DMS153 treated with DMSO at 0.1 percent for 48 hours (cell line): Measurements from ENCODE around the gene HSPA4.

Experiments
- DNase-seq: peaks from one replicate; lab custom pipeline; 2025; ENCODE audit not compliant: unreplicated experiment; lab: John Stamatoyannopoulos, UW

The HSPA4 gene

DNA sequence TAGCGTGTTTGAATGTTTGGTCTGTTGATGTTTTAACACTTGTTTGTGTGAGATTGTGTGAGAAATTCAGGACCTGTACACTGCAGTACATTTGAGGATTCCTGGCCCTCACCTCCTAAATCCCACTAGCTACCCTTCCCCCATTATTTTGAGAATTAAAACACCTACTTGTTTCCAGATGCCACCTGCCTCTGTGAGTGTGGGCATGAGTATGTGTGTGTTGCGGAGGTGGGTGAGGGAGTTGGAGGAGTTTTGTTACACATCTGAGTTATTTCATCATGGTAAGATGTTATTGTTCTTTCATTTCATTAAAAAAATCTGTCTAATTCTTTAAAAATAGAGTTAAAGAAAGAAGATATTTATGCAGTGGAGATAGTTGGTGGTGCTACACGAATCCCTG is 36.3 kb downstream of the HSPA4 start:
- no peak for DNase-seq

DNA sequence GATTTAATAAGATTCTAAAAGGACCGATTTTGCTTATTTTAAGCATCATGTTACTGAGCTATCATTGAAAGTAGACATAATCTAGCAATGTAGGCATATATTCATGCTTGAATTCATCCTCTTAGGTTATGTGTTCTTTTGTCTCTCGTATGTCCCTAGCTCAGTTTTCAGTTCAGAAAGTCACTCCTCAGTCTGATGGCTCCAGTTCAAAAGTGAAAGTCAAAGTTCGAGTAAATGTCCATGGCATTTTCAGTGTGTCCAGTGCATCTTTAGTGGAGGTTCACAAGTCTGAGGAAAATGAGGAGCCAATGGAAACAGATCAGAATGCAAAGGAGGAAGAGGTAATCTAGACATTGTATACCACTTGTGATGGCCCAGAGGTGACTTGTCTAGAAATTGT is 39.2 kb downstream of the HSPA4 start:
- DNase-seq: no peak

DNA sequence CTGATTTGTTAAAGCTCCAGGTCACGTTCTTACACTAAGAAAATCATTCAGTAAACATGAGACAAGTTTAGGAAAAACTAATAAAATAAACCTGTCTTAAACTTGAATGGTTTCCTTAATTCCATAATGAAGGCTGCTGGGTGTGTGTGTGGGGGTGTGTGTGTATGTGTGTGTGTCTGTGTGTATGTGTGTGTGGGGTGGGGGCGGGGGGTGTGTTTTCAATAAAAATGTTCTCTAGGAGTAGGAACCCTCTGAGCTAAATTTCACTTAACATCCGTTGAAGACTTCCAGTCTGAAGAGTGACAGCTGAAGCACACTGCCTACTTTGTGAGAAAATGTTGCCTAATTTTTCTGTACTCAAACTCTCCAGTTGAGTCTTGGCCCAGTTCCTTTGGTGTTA is 54.5 kb downstream of the HSPA4 start:
- DNase-seq: no peak

DNA sequence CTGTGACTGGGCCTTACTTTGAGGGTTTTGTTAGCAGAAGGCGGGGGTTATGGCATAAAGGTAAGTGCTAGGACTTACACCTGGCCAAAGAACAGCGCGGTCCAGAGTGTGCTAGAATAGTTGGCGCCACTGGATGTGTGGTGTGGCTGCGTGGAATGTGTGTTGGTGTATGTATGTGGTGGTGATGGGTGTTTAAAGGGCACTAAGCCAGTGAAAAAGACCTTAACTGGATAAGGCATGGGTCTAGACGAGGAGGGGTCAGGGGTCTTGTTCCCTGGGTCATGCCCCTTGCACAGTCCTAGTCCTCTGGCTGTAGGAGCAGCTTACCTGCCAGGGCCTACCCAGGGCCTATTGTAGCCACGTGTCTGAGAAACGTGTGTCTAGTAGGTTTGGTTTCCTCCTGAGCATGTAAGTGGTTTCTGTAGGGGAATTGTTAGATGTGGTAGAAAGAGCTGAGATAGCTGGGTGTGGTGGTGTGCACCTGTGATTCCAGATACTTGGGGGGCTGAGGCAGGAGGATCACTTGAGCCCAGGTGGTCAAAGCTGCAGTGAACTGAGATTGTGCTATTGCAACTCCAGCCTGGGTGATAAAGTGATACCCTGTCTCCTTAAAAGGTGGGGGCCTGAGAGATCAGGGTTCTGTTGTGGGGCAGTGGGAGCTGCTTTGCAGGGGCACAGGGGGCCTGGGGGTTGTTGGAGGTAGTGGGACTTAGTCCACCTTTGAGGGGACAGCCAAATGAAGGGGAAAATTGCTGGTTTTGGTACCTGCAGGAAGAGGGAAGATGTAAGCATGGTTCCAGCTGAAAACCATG is 55.2 kb downstream of the HSPA4 start:
- no peak for DNase-seq

DNA sequence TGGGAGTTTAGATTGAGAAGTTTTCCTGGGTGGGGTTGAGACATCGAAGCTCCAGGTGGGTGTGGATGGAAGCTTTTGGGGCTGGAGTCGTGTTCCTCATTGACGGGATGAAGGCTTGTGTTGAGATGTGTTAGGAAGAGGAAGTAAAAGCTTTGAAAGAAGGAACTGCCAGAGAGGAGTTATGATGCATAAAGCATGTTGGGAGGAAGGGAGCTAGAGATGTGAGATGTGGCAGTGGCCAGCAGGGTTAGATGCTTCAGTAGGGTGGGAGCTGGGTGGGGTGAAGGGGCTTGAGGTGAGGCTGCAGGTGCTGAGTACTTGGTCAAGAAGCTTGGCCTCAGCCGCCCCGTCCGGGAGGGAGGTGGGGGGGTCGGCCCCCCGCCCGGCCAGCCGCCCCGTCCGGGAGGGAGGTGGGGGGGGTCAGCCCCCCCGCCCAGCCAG is 56.7 kb downstream of the HSPA4 start:
- DNase-seq: no peak

DNA sequence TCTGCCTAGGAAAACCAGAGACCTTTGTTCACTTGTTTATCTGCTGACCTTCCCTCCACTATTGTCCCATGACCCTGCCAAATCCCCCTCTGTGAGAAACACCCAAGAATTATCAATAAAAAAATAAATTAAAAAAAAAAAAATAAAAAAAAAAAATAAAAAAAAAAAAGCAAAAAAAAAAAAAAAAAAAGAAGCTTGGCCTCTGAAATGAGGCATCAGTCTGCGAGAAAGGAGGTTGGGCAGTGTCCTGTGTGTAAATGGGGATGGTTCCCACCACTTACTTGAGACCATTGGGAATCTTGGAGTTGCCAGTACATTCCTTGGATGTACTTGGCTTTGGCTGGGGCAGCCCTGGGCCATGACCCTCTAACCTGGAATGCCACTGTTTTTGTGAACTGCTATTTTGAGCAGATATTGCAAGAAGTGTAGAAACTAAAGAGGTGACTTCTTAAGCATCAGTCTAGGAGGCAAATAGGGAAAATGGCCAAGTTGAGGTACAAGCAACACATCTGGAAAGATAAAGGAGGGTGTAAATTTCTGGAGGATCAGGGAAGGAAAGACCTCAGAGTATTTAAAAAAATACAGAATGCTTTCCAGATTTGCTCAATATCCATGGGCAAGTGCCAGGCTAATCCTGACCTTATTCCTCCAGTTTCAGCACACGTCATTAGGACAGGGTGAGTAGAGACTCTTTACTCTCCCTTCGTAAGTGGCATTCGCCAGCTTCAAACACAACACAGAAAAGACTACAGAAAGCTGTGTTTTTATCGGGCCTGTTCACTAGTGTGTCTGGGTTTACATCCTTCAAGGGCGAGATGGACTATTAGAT is 58.1 kb downstream of the HSPA4 start:
- no peak for DNase-seq

DNA sequence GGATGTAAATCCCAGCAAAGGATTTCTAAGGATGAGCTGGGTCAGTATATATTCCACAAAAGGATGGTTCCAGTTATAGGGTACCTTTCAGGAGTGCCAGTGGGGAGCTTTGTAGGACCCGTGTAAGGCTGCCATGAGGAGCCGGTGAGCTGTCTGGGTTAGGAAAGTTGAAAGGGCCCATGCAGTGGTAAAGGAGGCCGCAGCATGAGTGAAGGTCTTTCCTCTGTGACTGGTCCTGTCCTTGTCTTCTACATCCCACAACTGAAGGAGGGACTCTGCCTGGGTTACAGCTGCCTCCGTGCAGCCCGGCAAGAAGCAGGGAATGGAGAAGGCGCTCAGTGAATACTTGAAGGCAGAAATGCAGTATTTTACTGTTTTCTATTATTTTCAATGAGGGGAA is 58.9 kb downstream of the HSPA4 start:
- DNase-seq: no peak

DNA sequence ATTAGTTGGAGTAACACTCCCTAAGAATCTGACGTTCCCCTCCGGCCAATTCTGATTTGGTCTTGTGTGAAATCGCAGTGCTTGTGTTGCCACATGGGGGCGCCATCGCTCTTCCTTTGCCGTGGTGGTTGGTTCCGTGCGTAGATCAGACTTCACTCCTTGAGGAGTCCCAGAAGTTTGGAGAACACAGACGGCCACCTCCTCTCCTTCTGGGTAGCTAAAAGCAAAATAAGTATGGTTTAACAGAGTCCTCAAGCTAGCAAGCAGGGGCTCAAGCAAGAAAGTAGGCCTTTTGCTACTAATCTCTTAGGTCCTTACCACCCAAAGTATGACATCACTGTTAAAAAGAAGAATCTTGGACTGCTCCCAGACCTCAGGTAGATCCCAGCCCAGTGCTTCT is 59.5 kb downstream of the HSPA4 start:
- DNase-seq: no peak

DNA sequence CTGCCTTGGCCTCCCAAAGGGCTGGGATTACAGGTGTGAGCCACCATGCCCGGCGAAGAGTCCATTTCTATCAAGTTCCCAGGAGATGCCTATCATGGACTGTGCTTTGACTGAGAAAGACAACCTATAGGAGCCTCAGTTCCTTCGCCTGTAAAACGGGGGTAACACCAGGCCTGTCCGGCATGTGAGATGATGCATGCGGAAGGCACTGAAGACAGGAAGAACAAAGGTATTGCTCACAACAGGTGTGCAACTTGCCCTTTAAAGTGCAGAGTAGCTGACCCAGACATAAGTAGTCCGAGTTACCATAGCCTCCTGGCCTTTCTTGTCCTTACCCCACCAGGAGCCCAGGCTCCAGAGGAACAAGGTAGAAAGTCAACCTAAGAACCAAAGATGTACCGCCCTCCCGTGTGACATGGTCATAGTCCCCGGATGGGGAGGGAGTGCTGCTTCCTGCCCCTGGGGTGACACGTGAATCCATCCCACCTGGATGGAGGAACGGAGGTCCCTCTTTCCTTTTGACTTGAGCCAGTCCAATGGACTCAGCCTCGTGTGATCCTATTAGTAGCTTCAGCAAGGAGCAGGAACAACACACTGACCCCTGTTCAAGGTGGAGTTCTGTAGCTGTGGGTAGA is 60.3 kb downstream of the HSPA4 start:
- no peak for DNase-seq

DNA sequence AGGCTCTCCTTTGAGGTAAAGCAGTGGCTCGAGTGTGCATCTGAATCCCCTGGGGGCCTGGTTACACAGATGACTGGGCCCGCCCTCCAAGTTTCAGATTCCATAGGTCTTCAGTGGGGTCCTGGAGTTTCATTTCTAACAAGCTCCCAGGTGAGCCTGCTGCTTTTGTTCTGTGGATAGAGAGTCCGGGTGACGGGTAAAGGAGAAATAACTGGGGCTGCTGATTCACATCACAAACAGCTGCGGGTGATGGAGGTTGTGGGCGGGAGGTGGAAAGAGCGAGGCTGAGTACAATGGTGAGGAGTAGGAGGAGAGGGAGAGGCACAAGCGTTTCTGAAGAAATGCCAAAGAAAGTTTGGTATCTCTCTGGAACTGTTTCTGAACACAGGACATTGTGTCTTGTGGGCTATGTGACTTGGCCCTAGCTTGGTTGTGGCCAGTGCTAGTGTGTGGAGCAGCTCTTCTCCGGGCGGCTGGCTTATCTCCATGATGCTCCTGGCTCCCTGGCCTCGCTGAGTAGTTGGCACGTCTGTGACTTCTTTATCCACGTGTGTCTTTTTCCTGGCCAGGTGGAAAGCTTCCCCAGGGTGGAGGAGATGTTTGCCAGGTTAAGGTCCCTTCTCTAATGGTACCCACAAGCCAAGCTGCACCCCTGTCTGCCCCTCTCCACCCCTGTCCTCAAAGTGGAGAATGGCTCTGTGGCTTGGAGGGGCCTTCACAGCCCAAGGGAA is 61.7 kb downstream of the HSPA4 start:
- DNase-seq: no peak

DNA sequence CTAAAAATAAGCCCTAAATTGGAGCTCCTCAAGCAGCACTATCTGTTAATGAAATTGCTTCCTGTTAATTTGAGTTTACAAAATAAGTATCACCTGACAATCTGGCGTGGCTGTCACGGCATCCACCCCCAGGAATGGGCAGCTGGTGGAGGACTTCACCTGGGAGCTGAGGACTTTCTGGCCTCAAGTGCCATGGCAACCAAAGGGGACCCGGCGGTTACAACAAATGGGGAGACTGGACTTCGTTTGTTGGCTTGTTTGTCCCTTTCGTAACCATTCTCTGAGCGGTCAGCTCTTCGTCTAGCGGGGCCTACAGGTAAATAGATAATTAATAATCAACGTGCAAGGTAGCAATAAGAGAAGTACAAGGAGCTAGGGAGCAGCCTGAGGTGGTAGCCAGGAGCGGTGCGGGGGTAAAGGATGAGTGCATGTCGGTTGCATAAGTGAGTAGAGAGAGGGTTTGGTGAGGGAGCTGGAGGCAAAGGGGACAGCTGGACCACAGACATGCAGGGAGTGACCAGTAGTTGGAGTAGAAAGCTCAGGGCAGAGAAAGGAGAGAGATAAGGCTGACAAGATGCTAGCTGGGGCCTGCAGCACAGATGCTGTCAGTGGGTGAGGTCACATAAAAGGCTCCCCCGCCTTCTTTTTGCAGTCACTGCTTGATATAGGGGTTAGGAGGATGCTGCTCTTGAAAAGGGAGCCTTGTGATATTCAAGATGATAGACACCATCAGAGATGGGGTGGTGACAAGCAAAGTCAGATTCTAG is 62.5 kb downstream of the HSPA4 start:
- no peak for DNase-seq

DNA sequence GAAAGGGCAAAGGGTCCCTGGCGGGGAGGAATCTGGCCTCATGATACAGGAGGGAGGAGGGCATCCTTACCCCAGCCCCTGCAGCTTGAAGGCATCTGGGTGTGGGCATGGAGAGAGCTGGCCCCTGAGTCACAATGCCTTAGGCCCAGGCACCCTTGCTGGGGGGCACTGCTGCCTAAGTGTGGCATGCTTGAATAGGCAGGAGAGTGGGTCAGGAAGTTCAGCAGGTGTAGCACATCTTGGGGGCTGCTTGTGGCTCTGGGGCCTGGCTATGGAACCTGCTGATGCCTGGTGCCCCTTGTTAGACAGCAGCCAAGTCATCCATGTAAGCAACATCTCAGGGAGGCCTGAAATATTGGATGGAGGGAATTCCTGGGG is 63.1 kb downstream of the HSPA4 start:
- DNase-seq: no peak

DNA sequence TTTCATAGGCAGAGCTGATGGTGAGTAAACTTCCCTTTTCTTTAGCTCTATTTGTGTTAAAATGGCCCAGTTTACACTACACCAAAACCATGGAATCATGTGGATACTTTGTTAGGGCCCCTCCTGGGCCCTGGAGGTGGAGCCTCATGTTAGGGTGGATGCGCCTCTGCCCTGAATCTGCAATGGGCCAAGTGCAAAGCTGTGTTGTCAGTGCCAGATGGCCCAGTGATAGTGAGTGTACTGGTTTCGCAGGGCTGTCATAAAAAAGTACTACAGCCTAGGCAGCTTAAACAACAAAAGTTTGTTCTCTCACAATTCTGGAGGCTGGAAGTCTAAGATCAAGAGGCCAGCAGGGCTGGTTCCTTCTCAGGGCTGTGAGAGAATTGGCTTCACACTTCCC is 64.8 kb downstream of the HSPA4 start:
- no peak for DNase-seq

DNA sequence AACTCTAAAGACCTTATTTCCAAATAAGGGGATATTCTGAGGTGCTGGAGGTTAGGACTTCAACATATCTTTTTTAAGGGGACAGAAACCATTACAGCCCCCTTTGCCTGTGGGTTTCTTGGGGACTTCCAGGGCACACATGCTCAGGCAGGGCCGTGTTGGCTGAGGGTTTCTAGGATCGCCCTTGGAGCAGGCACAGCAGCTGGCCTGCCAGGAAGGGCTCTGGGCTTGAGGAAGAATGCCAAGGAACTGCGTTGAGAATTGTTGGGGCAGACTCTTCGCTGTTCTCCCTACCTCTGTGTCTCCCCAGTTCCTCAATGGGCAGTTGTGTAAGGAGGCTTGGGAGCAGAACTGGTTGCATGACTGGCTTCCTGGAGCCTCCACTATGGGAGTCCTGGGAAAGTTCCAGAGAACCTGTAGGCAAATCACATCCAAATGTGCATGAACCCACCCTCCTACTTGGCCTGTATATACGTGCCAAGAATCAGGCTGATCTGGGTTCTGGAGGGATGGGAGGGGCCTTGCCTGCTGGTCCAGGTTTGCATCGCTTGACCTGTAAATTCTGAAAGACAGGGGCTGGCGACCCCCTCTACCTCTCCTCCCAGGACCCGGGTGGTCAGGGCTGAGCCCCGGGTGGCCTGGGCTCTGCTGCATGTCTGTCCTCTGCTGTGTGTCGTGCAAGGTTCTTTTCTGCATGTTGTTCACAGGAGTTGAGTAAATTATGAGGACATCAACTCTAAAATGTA is 65.5 kb downstream of the HSPA4 start:
- DNase-seq: no peak

DNA sequence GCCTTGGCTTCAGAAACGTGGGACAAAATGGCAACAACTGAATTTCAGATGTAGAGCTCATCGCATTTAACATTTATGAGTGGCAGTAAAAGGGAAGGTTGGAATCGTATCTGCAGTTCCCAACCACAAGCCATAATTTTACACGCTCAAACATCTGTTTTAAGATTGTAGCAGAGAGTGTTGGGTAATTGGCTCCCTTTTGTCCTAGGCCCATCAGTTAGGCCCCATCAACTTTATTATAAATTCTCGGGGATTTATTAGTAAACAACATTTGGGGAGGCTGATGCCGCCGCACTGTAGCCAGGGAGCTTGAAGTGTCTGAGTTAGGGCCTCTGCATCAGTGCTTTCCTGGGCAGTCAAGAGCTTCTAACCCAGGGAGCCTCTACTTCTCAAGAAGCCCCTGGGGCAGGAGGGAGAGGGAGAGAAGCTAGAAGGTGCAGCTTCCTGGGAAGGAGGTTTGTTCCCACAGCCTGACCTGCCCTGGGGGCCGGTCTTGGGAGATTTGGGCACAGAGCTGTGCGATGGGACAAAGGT is 66.2 kb downstream of the HSPA4 start:
- no peak for DNase-seq

DNA sequence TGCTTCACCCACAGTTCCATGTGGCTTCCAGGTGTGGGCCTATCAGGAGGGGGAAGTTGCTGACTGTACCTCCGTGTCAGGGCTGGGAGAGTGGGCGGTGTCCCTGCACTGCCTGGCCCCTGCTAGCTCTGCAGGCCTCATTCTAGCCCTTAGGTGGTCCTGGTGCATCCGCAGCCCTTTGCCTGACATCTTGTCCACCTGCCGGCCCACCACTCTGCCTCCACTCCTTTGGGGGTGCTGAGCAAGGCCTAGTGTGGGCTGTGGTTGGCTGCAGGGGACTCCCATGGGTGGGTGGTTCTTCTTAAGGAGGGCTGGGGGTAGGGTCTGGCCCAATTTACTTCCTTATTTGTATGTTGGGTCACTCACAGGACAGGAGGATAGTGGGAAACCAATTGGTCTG is 66.9 kb downstream of the HSPA4 start:
- no peak for DNase-seq

DNA sequence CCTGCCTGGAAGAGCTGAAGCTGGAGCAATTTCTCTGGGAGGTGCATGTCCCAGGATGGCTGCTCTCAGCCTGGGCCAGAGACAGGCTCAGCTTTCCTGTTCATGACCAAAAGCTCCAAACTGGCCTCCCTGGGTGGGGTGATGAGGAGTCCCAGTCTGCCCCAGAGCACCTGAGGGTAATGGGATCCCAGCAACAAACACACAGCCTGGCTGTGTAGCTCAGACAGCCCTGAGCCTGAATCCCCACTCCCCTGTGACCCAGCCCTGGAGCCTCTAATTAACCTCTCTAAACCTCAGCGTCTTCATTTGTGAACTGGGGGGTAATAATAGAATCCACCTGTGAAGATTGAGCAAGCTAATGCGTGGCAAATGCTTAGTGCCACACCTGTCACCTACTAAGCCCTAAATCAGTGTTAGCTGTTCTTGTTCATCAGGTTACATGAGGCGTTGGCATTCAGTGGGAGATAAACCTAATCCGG is 67.5 kb downstream of the HSPA4 start:
- DNase-seq: no peak

DNA sequence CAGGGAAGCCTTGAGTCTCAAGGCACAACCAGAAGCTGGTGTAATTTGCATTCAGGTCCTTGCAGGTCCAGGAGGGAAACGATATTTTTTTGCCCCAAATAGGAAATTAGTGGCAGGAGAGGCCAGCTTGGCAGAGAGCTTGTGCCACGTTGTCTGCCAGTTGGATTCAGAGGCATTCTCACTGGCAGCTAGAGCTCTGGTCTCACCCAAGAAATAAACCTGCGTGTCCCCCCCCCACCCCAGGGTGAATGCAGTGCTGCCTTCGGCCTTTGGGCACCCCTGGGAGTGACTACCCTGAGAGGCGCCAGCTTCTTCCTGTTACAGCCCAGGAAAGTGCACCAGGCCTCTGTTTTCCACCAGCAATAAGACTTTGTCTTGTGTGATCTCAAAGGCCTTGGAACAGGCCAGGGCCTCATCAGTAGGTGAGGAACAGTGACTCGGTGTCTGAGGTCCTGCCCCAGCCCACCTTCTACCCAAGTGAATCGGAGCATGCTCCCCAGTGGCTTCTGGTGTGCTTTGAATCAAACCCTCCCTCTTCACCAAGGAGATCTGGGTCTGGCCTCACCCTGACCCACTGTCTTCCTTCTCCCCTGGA is 68.4 kb downstream of the HSPA4 start:
- DNase-seq: no peak

DNA sequence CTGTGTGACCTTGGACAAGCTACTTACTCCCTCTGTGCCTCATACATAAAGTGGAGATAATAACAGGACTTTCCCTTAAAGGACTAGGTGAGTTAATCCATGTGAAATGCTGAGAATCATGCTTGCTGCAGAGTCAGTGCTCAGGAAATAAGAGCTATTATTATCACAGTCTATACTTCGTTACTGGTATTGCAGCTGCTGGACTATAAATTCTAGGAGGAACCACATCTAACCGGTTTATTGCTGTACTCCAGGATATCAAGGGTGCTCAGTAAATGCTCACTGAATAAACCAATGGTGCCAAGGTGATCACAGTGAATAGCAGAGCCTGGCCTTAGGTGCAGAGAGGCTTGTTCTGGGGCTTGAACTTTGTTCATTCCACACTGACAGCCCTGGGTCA is 69.3 kb downstream of the HSPA4 start:
- no peak for DNase-seq
